GM11168 (cell line): ENCODE data around the gene KRT82.

Source experiments
- in situ Hi-C: fragments of 300-500 bp; cut with MboI; formaldehyde crosslinking; loops from one replicate; pipeline ENCODE4 v1.12.0; 2022; ENCODE audit warnings: low sequenced_read_pairs; ENCODE audit not compliant: unreplicated experiment

Gene KRT82

GRCh38 chr12:52366738-52367485 lies 39.2 kb downstream of the KRT82 start, which contains the start of gene KRT85:
KRT85 (minus strand) TSS chr12:52367481; CDS start chr12:52367405, 76 bp downstream.
- in situ Hi-C loops = loop anchor here (10.0 kb wide), 1 partner anchor 498 kb away; no protein-coding TSS in a partner anchor

- in situ Hi-C loops = loop anchor here (10.0 kb wide), 1 partner anchor 500 kb away; no protein-coding TSS in a partner anchor
Observed at GRCh38 chr12:52364901-52365489, 41.1 kb downstream of the KRT82 start.

- in situ Hi-C loops = loop anchor here (10.0 kb wide), 1 partner anchor 501 kb away; no protein-coding TSS in a partner anchor
Observed at GRCh38 chr12:52364061-52364460, 42.1 kb downstream of the KRT82 start.

GRCh38 chr12:52363111-52363679 lies 42.9 kb downstream of the KRT82 start:
- in situ Hi-C loops = loop anchor here (10.0 kb wide), 1 partner anchor 502 kb away; no protein-coding TSS in a partner anchor

GRCh38 chr12:52362118-52362726 lies 43.9 kb downstream of the KRT82 start:
- in situ Hi-C loops = loop anchor here (10.0 kb wide), 1 partner anchor 503 kb away; no protein-coding TSS in a partner anchor

GRCh38 chr12:52361553-52361952 lies 44.6 kb downstream of the KRT82 start:
- in situ Hi-C loops = loop anchor here (10.0 kb wide), 1 partner anchor 503 kb away; no protein-coding TSS in a partner anchor

GRCh38 chr12:52360663-52361271 lies 45.4 kb downstream of the KRT82 start:
- in situ Hi-C loops = loop anchor here (10.0 kb wide), 1 partner anchor 504 kb away; no protein-coding TSS in a partner anchor

GRCh38 chr12:52360106-52360662 lies 46.0 kb downstream of the KRT82 start:
- in situ Hi-C loops = loop anchor here (10.0 kb wide), 1 partner anchor 505 kb away; no protein-coding TSS in a partner anchor

GRCh38 chr12:52359621-52360061 lies 46.5 kb downstream of the KRT82 start:
- in situ Hi-C loops = loop anchor here (10.0 kb wide), 1 partner anchor 505 kb away; no protein-coding TSS in a partner anchor

- in situ Hi-C loops = no loop called here
Observed at GRCh38 chr12:52358575-52359350, 47.4 kb downstream of the KRT82 start.

GRCh38 chr12:52356762-52357580 lies 49.2 kb downstream of the KRT82 start:
- in situ Hi-C loops = no loop called here

- in situ Hi-C loops = no loop called here
Observed at GRCh38 chr12:52356031-52356761, 49.9 kb downstream of the KRT82 start.

GRCh38 chr12:52355176-52355575 lies 51.0 kb downstream of the KRT82 start:
- in situ Hi-C loops = no loop called here

- in situ Hi-C loops = no loop called here
Observed at GRCh38 chr12:52354200-52354599, 51.9 kb downstream of the KRT82 start.

GRCh38 chr12:52353766-52354165 lies 52.4 kb downstream of the KRT82 start:
- in situ Hi-C loops = no loop called here

- in situ Hi-C loops = no loop called here
Observed at GRCh38 chr12:52352951-52353350, 53.2 kb downstream of the KRT82 start.
